Measurements from ENCODE around the gene OR10R2. TPM values are rescaled to one million over a fixed set of nuclear protein-coding genes. Genes with fewer than 3 reads are reported as not detected.

The OR10R2 gene
- total RNA-seq, 4 donors from 2014 or later, result not detected

DNA sequence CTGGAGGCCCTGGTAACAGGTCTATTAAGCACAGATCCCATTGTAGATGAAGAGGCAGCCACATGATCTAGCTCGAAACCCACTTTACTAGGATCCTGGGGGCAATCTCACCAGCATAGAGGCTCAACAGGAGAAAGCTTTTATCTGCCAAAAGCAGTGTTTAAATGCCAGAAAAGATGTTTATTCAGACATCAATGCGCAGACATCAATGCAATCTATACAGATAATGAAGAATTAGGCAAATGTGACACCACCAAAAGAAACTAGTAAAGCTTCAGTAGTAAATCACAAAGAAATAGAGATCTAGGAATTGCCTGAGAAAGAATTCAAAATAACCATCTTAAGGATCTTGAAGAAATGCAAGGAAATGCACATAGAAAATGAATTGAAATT is 49.6 kb downstream of the OR10R2 start:
- H3K4me3 ChIP-seq, result no peak overlapping the region
- TF ChIP-seq POLR2A (IDR thresholded peaks at IDR 0.05), result no peak
- TF ChIP-seq, protein P1, sequence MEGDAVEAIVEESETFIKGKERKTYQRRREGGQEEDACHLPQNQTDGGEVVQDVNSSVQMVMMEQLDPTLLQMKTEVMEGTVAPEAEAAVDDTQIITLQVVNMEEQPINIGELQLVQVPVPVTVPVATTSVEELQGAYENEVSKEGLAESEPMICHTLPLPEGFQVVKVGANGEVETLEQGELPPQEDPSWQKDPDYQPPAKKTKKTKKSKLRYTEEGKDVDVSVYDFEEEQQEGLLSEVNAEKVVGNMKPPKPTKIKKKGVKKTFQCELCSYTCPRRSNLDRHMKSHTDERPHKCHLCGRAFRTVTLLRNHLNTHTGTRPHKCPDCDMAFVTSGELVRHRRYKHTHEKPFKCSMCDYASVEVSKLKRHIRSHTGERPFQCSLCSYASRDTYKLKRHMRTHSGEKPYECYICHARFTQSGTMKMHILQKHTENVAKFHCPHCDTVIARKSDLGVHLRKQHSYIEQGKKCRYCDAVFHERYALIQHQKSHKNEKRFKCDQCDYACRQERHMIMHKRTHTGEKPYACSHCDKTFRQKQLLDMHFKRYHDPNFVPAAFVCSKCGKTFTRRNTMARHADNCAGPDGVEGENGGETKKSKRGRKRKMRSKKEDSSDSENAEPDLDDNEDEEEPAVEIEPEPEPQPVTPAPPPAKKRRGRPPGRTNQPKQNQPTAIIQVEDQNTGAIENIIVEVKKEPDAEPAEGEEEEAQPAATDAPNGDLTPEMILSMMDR (IDR thresholded peaks at IDR 0.05), result no peak
- H3K4me1 ChIP-seq, result no peaks in the 10 kb centered on the region
- no peak overlapping the region for H3K27ac ChIP-seq
- no peaks in the 10 kb centered on the region for H3K9me3 ChIP-seq
- H3K27me3 ChIP-seq, result no peaks in the 10 kb centered on the region
- H3K36me3 ChIP-seq, result no peaks in the 10 kb centered on the region
- intact Hi-C loops (cut with DNase I; ENCODE audit: low total_unique reads), result no loop called here
- no peak for DNase-seq

DNA sequence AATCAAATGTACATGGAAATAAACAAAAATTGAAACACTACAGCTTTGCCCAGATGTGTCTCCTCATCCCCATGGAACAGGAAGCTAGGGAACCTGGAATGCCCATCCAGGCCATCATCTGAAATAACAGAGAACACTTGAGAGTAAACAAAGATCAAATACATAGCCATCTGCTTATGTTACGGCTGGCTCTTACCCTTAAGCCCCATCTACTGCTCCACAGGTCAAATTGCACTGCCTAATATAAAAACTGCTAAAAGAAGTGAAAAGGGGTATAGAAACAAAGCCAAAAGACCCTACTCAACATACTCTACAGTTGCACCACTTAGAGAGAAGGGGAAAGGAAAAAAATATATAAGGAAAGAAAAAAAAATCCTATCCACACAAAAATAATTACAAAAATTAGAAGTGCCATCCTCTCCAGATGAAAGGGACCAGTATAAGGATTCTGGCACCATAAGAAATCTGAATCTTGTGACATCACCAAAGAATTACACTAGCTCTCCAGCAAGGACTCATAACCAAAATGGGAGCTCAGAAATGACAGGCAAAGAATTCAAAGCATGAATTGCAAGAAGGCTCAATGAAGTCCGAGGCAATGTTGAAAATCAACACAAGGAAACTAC is 55.3 kb downstream of the OR10R2 start:
- intact Hi-C loops (cut with DNase I; ENCODE audit: low total_unique reads), result no loop called here
- Histone ChIP-seq H3K4me3 (no peak overlapping the region), H3K27me3 (no peaks in the 10 kb centered on the region), H3K27ac (no peak overlapping the region), H3K36me3 (no peaks in the 10 kb centered on the region), H3K9me3 (peaks cover 0 to 9% of the 10 kb centered on the region in 2 donors), H3K4me1 (no peaks in the 10 kb centered on the region)
- DNase-seq, result no peak
- no peak for TF ChIP-seq POLR2A (IDR thresholded peaks at IDR 0.05)
- TF ChIP-seq, protein P1 (IDR thresholded peaks at IDR 0.05), result no peak

Other genes starting within 250 kb of the OR10R2 start
- gene CD1A, start 217.8 kb upstream of the OR10R2 start, total RNA-seq, result not detected
- gene CD1C, start 182.3 kb upstream of the OR10R2 start, total RNA-seq, result 1 to 10 TPM in 1 of 4 donors, under 1 TPM in 1, not detected in 2; 0.55 to 1.9 TPM
- not detected for gene CD1B, start 140.7 kb upstream of the OR10R2 start, total RNA-seq
- under 1 TPM in 1 of 4 donors, not detected in 3; 0.21 TPM for gene CD1E, start 118.3 kb upstream of the OR10R2 start, total RNA-seq
- gene OR10T2, start 72.8 kb upstream of the OR10R2 start, total RNA-seq, result not detected
- gene OR10K2, start 46.0 kb upstream of the OR10R2 start, total RNA-seq, result not detected
- gene OR10K1, start 10.4 kb upstream of the OR10R2 start, total RNA-seq, result not detected
- under 1 TPM in 1 of 4 donors, not detected in 3; 0.07 TPM for gene OR6Y1, start 82.2 kb downstream of the OR10R2 start, total RNA-seq
- not detected for gene OR6P1, start 98.4 kb downstream of the OR10R2 start, total RNA-seq
- gene OR10X1, start 107.7 kb downstream of the OR10R2 start, total RNA-seq, result not detected
- gene OR10Z1, start 133.0 kb downstream of the OR10R2 start, total RNA-seq, result not detected
- gene SPTA1, start 214.5 kb downstream of the OR10R2 start, total RNA-seq, result 1 to 10 TPM in 1 of 4 donors, not detected in 3; 5.9 TPM
- gene OR6K2, start 228.4 kb downstream of the OR10R2 start, total RNA-seq, result not detected
- gene OR6K3, start 248.5 kb downstream of the OR10R2 start, total RNA-seq, result not detected

Measured in uterus (tissue), 4 donors.